Caco-2 (cell line): ENCODE measurements around the gene TMEM169. TPM values are rescaled to one million over a fixed set of nuclear protein-coding genes. Genes with fewer than 3 reads are reported as not detected.

Experiments
- BruUV-seq: library from RNA; stranded (reverse); fragments of 400-500 nt; replicated peaks from 2 replicates; lab custom pipeline; 2021; lab: Mats Ljungman, UMichigan
- CTCF ChIA-PET: fragments of 300-600 bp; sonication (Branson Sonifier 250); formaldehyde crosslinking; loops from one replicate; lab custom pipeline; 2022; ENCODE audit warnings: antibody characterized with exemption; lab: Charles Lee
- POLR2A ChIA-PET: fragments of 300-600 bp; sonication (Branson Sonifier 250); formaldehyde crosslinking; loops from one replicate; lab custom pipeline; 2022; ENCODE audit warnings: antibody characterized with exemption; lab: Charles Lee
- DNase-seq, 2 experiments: peaks; one replicate each; pipeline versions ENCODE4 v3.0.0 to v3.0.0-alpha.2; 2020 to 2022
- H3K27me3 ChIP-seq: replicated peaks from 2 replicates; pipeline ENCODE4 v1.6.0; 2011; ENCODE audit warnings: low read length; ENCODE audit not compliant: control insufficient read depth, insufficient read depth
- H3K36me3 ChIP-seq: 2 replicates; pipeline ENCODE4 v1.5.1; 2011; ENCODE audit warnings: low read length; ENCODE audit not compliant: control insufficient read depth, insufficient read depth
- H3K4me1 ChIP-seq: fragments of 250-450 bp; sonication (Bioruptor Pico); 2 replicates; pipeline ENCODE4 v1.5.1; 2020; ENCODE audit warnings: mild to moderate bottlenecking
- H3K4me3 ChIP-seq: 2 replicates; pipeline ENCODE4 v1.5.1; 2011; ENCODE audit warnings: low read depth, mild to moderate bottlenecking, control low read depth, low read length
- H3K9me3 ChIP-seq: fragments of 250-450 bp; sonication (Bioruptor Pico); 2 replicates; pipeline ENCODE4 v1.5.1; 2020; ENCODE audit warnings: mild to moderate bottlenecking, moderate library complexity
- H3K27ac Mint-ChIP-seq: one replicate; pipeline ENCODE4 v1.8.0; 2022; ENCODE audit warnings: mixed read lengths; ENCODE audit not compliant: unreplicated experiment
- H3K27me3 Mint-ChIP-seq: one replicate; pipeline ENCODE4 v1.8.0; 2022; ENCODE audit warnings: mixed read lengths; ENCODE audit not compliant: insufficient read depth, unreplicated experiment
- H3K36me3 Mint-ChIP-seq: one replicate; pipeline ENCODE4 v1.8.0; 2022; ENCODE audit warnings: mild to moderate bottlenecking, mixed read lengths; ENCODE audit not compliant: insufficient read depth, unreplicated experiment
- H3K4me1 Mint-ChIP-seq: one replicate; pipeline ENCODE4 v1.8.0; 2022; ENCODE audit warnings: low read depth, mixed read lengths; ENCODE audit not compliant: unreplicated experiment
- H3K4me3 Mint-ChIP-seq: one replicate; pipeline ENCODE4 v1.8.0; 2022; ENCODE audit warnings: mild to moderate bottlenecking, moderate library complexity, mixed read lengths; ENCODE audit not compliant: unreplicated experiment
- H3K9me3 Mint-ChIP-seq: one replicate; pipeline ENCODE4 v1.8.0; 2022; ENCODE audit warnings: mixed read lengths; ENCODE audit not compliant: unreplicated experiment
- intact Hi-C: fragments of 100-400 bp; cut with micrococcal nuclease; formaldehyde crosslinking; loops from one replicate; pipeline ENCODE4 v1.10.0; 2022; ENCODE audit not compliant: unreplicated experiment
- total RNA-seq: library from RNA; stranded (reverse); gene quantifications from 2 replicates; pipeline ENCODE4 v1.2.3, GENCODE V29; 2022
- TF ChIP-seq, protein P1 (sequence below), 2 experiments: fragments of 200-600 bp in 1 of 2; IDR thresholded peaks; 1 replicate in 1 of 2; 2 replicates in 1 of 2; pipeline versions ENCODE4 v1.5.1 to v1.8.0; 2011 to 2022; ENCODE audit warnings: antibody characterized with exemption in 1 of 2, control low read depth in 1 of 2, inconsistent platforms in 1 of 2, low read depth in 1 of 2, low read length in 1 of 2, mild to moderate bottlenecking in 1 of 2, moderate library complexity in 1 of 2; ENCODE audit not compliant: insufficient read depth in 1 of 2, severe bottlenecking in 1 of 2, unreplicated experiment in 1 of 2

Gene TMEM169
- total RNA-seq, 1 experiment from 2014 or later: 1.3 TPM

GRCh38 chr2:216117561-216118340 is 36.0 kb downstream of the TMEM169 start:
- H3K9me3 Mint-ChIP-seq: no peaks in the 10 kb centered on the region
- peaks cover 97% of the 10 kb centered on the region for H3K36me3 Mint-ChIP-seq
- H3K36me3 ChIP-seq: peaks cover 13% of the 10 kb centered on the region
- no peak for DNase-seq
- H3K27me3 ChIP-seq: no peaks in the 10 kb centered on the region
- TF ChIP-seq, protein P1, sequence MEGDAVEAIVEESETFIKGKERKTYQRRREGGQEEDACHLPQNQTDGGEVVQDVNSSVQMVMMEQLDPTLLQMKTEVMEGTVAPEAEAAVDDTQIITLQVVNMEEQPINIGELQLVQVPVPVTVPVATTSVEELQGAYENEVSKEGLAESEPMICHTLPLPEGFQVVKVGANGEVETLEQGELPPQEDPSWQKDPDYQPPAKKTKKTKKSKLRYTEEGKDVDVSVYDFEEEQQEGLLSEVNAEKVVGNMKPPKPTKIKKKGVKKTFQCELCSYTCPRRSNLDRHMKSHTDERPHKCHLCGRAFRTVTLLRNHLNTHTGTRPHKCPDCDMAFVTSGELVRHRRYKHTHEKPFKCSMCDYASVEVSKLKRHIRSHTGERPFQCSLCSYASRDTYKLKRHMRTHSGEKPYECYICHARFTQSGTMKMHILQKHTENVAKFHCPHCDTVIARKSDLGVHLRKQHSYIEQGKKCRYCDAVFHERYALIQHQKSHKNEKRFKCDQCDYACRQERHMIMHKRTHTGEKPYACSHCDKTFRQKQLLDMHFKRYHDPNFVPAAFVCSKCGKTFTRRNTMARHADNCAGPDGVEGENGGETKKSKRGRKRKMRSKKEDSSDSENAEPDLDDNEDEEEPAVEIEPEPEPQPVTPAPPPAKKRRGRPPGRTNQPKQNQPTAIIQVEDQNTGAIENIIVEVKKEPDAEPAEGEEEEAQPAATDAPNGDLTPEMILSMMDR (IDR thresholded peaks at IDR 0.05; ENCODE audit: insufficient read depth in 1 of 2, low read depth in 1 of 2, low read length in 1 of 2, severe bottlenecking in 1 of 2, unreplicated experiment in 1 of 2): no peak
- no peak overlapping the region for H3K4me3 Mint-ChIP-seq
- H3K9me3 ChIP-seq: no peaks in the 10 kb centered on the region
- CTCF ChIA-PET: no interaction called here
- POLR2A ChIA-PET: no interaction called here
- no peak overlapping the region for H3K4me3 ChIP-seq
- intact Hi-C loops: loop anchor here (10.0 kb wide), 1 partner anchor 377 kb away; the partner anchor contains the start of gene RPL37A
- no peaks in the 10 kb centered on the region for H3K27me3 Mint-ChIP-seq
- no TSS peak for BruUV-seq
- no peak overlapping the region for H3K27ac Mint-ChIP-seq
- peaks cover 20% of the 10 kb centered on the region for H3K4me1 ChIP-seq
- peaks cover 19% of the 10 kb centered on the region for H3K4me1 Mint-ChIP-seq

GRCh38 chr2:216118474-216118873 is 36.8 kb downstream of the TMEM169 start:
- no peaks in the 10 kb centered on the region for H3K27me3 Mint-ChIP-seq
- POLR2A ChIA-PET: no interaction called here
- no TSS peak for BruUV-seq
- peaks cover 97% of the 10 kb centered on the region for H3K36me3 Mint-ChIP-seq
- H3K9me3 Mint-ChIP-seq: no peaks in the 10 kb centered on the region
- H3K4me1 ChIP-seq: peaks cover 14% of the 10 kb centered on the region
- no peak overlapping the region for H3K4me3 ChIP-seq
- no peaks in the 10 kb centered on the region for H3K9me3 ChIP-seq
- TF ChIP-seq, protein P1 (IDR thresholded peaks at IDR 0.05; ENCODE audit: insufficient read depth in 1 of 2, low read depth in 1 of 2, low read length in 1 of 2, severe bottlenecking in 1 of 2, unreplicated experiment in 1 of 2): no peak
- no peaks in the 10 kb centered on the region for H3K27me3 ChIP-seq
- peaks cover 13% of the 10 kb centered on the region for H3K4me1 Mint-ChIP-seq
- CTCF ChIA-PET: no interaction called here
- peaks cover 8% of the 10 kb centered on the region for H3K36me3 ChIP-seq
- no peak for DNase-seq
- H3K27ac Mint-ChIP-seq: no peak overlapping the region
- no peak overlapping the region for H3K4me3 Mint-ChIP-seq
- intact Hi-C loops: loop anchor here (10.0 kb wide), 1 partner anchor 376 kb away; the partner anchor contains the start of gene RPL37A

DNA sequence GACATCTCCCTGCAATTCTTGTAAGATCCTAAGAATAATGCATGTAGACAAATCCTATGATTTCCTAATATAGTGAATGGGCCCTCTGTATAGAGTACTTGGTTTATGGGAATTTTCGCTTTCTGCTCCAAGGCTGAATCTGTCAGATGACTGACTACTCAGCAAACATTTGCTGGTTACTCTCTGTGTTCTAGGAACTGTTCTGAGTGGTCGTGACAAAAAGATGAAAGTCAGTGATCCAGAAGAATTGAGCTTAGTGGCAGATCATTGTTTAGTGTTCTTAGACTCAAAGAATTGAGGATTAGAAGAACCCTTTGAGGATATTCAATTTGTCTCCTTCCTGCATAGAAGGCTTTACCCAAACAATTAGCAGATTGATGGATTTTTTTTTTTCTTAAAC is 37.4 kb downstream of the TMEM169 start:
- peaks cover 7% of the 10 kb centered on the region for H3K36me3 ChIP-seq
- peaks cover 97% of the 10 kb centered on the region for H3K36me3 Mint-ChIP-seq
- POLR2A ChIA-PET: no interaction called here
- no TSS peak for BruUV-seq
- H3K4me3 Mint-ChIP-seq: no peak overlapping the region
- H3K27me3 Mint-ChIP-seq: no peaks in the 10 kb centered on the region
- intact Hi-C loops: loop anchor here (10.0 kb wide), 1 partner anchor 376 kb away; the partner anchor contains the start of gene RPL37A
- H3K4me1 Mint-ChIP-seq: peaks cover 6% of the 10 kb centered on the region
- no peaks in the 10 kb centered on the region for H3K9me3 ChIP-seq
- H3K4me1 ChIP-seq: peaks cover 7% of the 10 kb centered on the region
- DNase-seq: no peak
- no peaks in the 10 kb centered on the region for H3K9me3 Mint-ChIP-seq
- no peak overlapping the region for H3K4me3 ChIP-seq
- no peak overlapping the region for H3K27ac Mint-ChIP-seq
- TF ChIP-seq, protein P1 (IDR thresholded peaks at IDR 0.05; ENCODE audit: insufficient read depth in 1 of 2, low read depth in 1 of 2, low read length in 1 of 2, severe bottlenecking in 1 of 2, unreplicated experiment in 1 of 2): no peak
- no peaks in the 10 kb centered on the region for H3K27me3 ChIP-seq
- CTCF ChIA-PET: no interaction called here
